Iris pigment epithelial cell (primary cell): ENCODE data around the gene FAM13A.
A peak's percentile ranks its signal among the peaks of the same experiment; 100 is the strongest.
"Not testable (repeated sequence)": the region's sequence is repeated elsewhere in the genome, so short reads cannot be mapped to it uniquely, and the experiment has no call there.

Source experiments
- DNase-seq: peaks from one replicate; pipeline ENCODE4 v3.0.0-alpha.2; 2011; ENCODE audit warnings: low read depth

The FAM13A gene

DNA sequence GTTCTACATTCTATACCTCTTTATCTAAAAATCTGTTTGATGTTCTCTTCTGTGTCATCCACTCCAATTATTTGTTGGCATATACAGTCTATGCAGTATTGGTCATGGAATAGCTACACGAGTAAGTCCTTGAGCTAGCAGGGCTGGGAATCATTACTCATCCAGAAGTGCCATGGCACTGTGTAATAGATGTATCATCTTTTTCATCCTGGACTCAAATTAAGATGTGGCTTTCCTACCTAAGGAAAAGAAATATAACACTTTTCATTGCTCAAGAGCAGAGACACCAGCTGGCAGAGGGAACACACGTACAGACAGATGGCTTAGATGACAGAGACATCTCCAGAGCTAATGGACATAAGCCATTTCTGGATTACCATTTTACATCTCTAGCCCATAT is 159.8 kb downstream of the FAM13A start:
- no peak for DNase-seq

DNA sequence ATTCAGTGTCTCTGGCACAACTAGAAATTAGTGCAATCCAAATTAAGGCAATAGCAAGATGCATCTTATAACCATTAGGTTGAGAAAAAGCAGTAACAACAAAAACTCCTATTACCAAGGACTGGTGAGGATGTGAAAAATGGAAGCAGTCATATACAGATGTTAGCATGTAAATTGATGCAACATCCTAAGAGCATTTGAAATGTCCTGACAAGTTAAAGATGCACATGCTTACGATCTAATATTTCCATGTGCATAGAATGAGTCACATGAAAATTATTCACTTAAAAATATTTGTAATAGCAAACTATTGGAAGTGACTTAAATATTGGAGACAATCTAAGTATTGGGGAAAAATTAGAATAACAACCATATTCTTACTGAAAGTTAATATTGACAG is 163.0 kb downstream of the FAM13A start:
- peak; percentile 26 for DNase-seq

DNA sequence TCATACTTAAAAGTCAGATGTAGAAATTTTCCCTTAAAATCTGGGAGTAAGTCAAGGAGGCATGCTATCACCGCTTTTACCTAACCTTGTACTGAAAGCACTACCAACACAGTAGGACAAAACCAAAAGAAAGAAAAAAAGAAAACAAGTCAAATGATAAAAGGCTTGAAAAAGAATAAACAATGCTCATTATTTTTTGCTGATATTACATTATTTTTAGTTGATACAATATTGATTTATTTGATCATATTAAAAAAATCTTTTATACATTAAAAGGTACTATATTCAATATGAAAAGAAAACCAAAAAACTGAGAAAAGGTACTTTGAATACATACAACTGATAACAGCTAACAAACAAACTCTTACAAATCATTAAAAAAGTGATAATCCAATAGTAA is 164.3 kb downstream of the FAM13A start:
- DNase-seq, result no peak

DNA sequence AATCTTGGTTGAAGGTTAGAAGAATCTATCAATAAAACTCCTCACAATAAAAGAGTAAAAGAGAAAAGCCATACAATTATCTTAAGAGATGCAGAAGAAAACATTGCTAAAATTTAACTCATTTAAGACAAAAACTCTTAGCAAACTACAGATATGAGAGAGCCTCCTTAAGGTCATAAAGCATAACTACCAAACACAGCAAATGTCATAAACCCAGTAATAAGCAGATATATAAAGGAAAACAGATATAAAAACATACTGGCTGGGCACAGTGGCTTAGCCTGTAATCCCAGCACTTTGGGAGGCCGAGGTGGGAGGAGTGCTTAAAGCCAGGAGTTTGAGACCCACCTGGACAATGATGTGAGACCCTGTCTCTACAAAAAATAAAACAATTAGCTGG is 165.3 kb downstream of the FAM13A start:
- no peak for DNase-seq

DNA sequence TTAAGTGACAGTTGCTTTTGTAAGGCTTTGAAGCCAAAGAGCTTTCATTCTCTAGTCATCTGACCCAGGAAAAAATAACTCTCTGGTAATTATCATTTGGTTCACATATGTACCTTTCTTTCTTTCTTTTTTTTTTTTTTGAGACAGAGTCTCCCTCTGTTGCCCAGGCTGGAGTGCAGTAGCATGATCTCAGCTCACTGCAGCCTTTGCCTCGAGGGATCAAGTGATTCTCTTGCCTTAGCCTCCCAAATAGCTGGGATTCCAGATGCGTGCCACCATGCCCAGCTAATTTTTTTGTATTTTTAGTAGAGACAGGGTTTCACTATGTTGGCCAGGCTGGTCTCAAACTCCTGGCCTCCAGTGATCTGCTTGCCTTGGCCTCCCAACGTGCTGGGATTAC is 169.6 kb downstream of the FAM13A start:
- not testable (repeated sequence) for DNase-seq

DNA sequence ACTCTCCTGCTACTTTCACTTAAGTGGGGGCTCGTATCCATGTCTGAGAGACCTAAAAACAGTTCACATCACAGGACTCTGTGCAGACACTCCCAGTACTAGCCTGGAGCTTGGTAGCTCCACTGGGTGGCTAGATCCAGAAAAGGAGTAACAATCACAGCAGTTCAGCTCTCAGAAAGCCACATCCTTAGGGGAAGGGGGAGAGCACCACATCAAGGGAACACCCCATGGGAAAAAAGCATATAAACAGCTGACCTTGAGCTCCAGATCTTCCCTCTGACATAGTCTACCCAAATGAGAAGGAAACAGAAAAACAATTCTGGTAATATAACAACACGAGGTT is 175.8 kb downstream of the FAM13A start:
- DNase-seq, result no peak

DNA sequence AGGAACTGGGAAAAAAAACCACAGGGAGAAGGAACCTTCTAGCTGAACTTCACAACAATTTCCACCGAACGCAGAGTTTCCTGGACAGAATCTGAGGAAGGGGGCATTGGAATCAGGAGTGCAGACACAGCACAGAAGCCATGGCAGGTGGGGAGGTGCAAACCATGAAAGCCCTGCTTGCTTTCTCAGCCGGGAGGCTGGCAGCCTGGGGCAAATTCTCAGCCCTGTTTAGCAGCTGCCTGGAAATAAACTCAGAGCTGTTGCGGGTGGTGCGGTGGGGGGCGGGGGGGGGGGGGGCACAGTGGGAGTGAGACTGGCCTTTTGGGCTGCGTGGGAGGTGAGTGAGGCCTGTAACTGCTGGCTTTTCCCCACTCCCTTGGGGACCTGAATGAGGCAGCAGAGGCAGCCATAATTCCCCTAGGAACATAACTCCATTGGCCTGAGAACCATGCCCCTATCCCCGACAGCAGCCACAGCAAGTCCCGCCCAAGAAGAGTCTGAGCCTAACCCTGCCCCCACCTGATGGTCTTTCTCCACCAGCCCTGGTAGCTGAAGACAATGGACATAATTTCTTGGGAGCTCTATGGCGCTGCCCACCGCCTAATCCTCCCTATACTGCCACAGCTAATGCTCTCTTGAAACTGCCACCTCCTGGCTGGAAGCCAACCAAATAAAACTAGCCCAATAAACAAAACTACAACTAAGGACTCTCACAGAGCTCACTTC is 176.3 kb downstream of the FAM13A start:
- DNase-seq, result no peak

DNA sequence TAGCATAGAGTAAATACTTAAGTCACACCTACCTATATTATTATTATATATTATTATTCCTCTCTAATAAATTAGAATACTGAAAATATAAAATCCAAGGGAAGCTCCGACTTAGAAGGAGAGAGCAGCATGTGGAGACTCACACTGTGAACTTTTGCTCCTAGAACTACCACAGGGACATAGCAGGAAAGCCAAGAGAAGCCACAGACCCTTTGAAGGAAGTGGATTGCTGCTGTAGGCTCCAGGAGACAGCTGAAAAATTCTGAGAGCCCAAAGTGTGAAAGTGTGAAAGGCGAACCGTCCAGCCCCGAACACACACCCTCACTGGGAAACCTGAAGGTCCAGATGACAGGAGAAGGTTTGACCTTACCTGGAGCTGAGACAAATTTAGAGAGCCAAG is 177.0 kb downstream of the FAM13A start:
- peak; percentile 40 for DNase-seq

DNA sequence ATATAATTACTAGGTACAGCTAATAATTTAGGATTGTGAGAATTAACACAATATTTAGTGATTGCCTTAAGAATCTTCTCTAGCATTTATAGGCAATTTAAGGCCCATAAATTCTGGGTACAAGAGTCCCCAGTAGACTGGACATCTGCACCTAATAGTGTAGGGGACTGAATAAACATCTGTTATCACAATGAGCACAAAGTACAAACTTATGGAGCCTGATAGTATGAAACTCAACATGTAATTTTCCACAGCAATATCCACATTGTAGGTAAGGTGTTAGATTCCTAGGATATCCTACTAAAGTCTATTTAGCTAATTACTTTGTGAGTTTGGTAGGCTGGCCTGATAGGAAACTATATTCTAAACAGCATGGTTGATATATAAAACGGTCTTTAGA is 178.3 kb downstream of the FAM13A start:
- no peak for DNase-seq

DNA sequence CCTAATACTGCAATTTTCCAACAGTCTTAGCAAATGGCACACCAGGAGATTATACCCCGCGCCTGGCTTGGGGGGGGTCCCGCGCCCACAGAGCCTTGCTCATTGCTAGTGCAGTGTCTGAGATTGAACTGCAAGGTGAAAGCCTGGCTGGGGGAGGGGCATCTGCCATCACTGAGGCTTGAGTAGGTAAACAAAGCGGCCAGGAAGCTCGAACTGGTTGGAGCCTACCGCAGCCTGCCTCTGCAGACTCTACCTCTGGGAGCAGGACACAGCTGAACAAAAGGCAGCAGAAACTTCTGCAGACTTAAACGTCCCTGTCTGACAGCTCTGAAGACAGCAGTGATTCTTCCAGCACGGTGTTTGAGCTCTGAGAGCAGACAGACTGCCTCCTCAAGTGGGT is 186.6 kb downstream of the FAM13A start:
- DNase-seq, result no peak

DNA sequence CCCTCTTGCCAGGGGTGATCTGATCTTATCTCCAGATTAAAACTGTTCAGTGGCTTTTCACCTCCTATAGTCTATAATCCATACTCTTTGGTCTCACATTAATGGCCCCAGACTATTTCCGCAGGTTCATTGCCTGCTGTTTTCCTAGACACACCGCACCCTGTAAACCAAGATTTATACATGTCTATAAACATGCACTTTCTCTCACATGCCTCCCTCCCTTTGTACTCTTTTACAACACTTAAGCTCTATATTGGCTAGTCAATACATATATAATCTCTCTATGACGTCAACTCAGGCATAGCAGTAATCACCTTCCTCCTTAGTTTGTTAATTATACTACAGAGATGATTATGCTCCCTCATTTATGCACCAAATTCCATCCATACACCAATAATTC is 188.5 kb downstream of the FAM13A start:
- DNase-seq, result no peak

DNA sequence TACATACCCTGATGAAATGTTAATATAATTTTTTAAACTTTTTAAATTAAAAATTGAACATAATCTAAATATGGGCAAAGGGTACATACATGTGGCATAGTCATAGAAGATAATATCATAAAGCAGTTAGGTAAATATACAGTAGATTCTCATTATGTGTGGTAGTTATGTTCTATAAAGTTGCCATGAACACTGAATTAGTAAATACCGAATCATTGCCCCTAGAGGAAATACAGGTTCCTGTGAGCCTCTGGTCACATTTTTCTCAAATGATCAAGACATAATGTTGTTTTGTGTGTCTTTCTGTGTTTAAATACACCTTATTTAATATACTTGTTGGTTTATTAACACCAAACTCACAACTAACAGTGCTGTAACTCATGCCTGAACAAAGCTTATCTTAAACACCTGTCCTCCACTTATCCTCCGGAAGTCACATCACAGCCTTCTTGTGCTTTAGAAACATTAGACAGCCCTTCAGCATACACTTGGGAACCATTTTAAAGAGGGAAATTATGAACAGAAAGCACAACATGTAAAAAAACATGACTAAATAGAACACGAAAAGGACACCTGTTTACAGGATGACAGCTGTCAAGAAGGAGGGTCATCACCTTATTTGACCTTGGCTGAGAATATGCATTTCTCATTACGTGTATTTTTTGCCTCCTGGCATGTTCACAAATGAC is 190.0 kb downstream of the FAM13A start:
- peak; percentile 63 for DNase-seq

DNA sequence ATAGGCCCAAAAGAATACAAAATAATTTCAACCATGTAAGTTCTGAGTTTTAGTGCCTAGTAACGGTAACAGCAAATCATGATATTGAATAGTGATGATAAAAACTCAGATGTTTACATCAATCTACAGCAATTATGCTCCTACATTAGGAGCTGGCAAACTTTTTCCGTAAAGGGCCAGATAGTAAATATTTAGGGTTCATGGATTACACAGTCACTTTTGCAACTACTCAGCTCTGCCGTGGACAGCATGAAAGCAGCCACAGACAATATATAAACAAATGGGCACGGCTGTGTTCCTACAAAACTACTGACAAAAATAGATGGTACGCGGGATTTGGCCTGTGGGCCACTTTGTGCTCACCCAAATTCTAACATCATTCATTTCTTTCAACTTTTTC is 191.5 kb downstream of the FAM13A start:
- DNase-seq, result peak; percentile 62

DNA sequence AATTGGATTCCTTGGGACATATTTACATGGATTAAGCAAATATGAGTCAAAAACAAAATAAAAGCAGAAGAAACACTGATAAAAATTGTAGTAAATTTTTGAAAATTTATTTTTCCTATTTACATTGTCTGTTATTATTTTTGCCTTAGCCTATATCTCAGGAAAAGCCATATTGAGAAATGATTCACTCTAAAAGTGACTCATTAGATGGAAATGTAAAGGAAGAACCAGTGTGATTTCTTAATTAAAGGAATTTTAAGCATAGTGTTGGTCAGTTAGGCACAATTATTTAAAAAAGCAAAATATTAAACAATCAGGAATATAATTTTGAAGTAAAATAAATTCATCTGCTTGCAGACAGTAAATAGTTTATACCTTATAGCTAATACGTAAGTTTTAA is 191.9 kb downstream of the FAM13A start:
- peak; percentile 18 for DNase-seq

DNA sequence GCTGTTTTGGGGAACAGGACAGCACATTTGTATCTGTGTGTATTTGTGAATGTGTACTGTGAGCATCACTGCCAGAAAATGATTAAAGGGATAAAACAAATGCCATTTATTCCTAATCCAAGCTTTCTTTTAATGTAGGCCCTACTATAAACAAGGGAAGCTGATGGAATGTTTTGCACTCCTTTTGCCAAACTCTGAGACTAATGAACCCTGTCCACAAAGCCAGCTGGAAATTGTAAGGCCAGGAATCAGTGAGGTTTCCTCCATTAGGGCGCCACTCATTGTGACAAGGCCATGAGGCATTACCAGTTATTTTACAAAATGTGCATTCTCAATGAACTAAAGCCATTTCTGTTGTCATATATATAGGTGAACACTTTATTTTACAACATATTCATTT is 196.4 kb downstream of the FAM13A start:
- no peak for DNase-seq

DNA sequence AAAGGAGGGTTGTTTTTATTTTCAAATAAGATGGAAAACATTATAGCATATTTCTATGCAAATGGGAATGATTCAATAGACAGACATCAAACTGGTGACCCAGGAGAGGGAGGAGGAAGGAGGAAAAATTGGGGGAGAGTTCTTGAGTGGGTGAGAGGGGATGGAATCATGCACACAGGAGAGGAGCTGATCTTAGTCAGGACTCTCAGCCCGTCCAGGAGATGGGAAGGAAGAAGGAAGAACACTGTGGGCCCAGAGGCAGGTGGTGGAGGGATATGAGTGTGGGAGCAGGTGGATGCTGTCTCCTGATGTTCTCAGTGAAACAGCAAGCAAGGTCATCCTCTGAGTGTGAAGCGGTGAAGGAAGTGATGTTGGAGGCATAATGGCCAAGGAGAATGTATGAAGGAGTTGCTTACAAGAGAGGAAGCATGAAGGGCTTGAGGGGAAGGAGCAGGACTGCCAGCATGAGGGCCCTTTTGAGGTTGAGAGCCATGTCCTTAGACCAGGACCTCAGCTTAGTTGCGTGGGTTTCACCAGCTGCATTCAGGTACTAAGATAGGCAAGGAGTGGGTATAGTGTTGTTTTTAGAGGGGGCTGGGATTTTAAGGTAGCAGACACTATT is 197.7 kb downstream of the FAM13A start:
- DNase-seq, result no peak

DNA sequence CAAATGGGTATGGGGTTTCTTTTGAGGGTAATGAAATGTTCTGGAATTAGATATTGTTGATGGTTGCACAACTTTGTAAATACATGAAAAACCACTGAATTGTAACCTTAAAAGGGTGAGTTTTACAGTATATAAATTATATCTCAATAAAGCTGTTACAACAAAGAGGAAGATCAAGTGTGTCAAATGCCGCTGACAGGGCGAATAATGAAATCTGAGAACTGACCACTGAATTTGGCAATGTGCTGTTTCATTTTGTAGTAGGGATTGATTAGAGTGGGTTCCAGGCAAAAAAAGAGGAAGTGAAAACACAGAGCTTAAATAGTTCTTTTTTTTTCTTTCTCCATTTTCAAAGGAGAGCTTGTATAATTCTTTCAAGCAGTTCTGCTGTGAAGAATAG is 198.2 kb downstream of the FAM13A start:
- no peak for DNase-seq

DNA sequence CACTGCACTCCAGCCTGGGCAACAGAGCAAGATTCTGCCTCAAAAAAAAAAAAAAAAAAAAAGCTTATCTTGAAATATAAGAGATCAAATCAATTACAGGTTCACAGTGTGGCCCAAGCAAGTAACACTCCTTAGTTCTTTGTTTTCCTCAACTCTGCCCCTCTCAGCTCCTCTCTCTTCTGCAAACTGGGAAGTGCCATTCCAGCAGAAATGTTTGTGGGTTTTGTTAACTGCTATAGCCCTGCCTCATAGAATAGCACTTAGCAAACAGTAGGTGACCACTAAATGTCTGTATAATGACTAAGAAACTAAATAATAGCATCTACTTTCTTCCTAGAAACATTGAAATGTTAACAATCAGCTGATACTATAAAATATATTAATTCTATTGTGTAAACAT is 199.4 kb downstream of the FAM13A start:
- DNase-seq, result no peak

DNA sequence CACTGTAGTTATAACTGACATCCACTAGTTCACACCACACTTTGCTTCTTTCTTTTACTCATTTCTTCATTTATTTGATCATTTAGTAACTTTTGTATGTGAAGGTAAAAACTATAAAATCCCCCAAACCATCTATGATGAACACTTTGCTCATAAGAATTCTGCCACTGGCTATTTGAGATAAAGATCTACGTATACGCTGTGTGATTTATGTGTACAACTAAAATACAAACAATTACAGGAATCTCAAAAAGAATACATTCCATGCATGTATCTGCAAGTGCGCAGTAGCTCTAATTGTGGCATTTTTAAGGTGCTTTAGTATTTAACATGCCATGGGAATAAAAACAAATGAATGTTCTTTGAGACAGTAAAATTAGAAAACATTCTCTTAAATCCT is 202.5 kb downstream of the FAM13A start:
- no peak for DNase-seq

DNA sequence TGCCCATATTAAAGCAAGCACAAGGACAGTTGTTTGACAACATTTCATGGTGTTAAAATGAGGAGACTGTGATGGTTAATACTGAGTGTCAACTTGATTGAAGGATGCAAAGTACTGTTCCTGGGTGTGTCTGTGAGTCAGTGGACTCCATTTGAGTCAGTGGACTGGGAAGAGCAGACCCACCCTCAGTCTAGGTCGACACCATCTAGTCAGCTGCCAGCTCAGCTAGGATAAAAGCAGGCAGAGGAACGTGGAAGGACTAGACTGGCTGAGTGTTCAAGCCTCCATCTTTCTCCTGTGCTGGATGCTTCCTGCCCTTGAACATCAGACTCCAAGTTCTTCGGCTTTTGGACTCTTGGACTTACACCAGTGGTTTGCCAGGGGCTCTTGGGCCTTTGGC is 203.4 kb downstream of the FAM13A start:
- not testable (repeated sequence) for DNase-seq

DNA sequence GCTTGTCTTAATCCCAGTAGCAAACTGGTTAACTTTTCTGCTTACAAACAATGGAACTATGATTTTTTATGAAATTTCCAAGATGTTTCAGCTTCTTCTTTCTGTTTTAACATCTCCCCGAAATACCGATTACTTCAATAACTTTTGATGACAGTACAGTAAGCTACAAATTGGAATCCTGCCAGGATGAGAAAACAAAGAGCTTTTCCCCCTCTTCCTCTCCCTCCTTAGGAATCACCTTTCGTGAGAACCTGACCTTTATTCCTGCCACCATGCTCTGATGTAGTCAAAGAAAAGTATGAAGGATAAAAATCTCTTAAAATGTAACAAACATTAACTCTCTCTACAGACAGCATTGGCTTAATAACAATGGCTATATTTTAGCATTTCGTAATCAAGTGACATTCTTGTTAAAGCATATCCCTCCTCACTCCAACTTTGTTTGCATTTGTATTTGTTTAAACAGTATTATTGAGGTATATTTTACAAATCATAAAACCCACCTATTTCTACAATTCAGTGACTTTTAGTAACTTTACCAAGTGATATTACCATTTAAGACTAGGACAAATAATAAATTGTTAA is 210.7 kb downstream of the FAM13A start:
- DNase-seq, result peak; percentile 37

DNA sequence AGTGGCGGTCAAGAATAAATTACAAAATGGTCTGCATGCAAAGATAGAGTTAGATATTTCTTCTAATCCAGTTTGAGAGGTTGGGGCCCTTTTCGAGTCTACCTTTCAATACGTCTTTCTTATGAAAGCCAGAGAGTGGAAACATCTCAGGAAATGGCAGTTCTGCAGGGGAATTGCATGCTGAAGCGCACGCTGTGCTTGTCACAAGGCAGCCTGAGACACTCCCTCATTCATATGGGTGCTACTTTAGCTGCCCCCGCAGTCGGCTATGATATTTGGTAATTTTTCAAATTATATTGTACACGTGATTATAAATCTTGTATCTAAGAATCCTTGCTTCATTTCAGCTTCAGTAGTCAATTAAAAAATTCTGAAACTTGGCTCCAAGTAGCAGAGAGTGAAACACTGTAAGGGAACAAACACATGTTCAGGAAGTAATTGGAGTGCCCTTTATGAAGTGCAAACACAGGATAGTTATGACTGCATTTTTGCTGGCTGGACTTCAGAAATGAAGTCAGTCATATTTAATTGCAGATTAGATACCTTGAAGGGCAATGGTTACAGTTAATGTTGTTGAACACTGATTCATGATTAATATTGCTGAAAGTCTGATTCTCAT is 213.8 kb downstream of the FAM13A start:
- DNase-seq, result peak; percentile 44

DNA sequence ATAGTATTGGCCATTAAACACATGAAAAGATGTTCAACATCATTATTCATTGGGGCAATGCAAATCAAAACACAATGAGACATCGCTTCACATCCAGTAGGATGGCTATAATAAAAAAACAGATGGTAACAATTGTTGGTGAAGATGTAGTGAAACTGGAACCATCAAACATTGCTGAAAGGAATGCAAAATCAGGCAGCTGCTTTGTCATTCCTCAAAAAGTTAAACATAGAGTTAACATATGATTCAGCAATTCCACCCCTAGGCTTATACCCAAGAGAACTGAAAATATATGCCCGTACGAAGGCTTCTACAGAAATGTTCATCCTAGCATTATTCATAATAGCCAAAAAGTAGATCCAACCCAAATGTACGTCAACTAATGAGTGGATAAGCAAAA is 215.3 kb downstream of the FAM13A start:
- peak; percentile 56 for DNase-seq
